Measurements from ENCODE around the gene ANTXR2. TPM values are rescaled to one million over a fixed set of nuclear protein-coding genes. Genes with fewer than 3 reads are reported as not detected.

The ANTXR2 gene
- polyA plus RNA-seq, 3 donors, result 60.8 to 68.5 (median 61.7) TPM

DNA sequence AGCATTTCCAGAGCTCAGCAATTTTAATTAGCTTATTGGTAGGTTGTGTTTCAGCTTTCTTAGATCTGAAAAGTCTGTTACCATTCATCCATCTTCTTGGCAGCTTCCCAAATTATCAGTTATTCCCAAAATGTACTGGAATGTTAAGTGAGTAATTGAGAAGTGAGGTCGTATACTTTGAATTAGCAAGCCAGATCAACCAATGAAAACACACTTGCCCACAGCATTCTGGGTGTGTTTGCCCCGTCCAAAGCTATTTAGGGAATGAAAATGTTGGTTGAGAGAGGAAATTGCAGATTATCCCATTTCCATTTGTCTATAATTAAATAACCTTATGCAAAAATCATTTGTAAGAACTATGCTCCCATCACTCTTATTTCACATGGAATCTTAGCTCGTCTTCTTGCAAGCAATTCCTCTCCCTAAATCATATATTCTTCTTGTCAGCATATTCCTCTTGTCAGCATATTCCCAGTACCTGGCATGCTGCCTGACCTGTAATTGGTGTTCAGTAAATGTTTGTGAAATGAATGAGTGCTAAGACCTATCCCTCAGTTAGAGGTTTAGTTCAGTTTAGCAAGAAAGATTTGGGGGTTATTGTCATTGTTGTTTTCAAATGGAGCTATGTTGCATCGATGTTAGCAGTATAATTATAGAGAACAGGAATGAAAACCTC, 23.3 kb upstream of the ANTXR2 start:
- DNase-seq, result no peak

DNA sequence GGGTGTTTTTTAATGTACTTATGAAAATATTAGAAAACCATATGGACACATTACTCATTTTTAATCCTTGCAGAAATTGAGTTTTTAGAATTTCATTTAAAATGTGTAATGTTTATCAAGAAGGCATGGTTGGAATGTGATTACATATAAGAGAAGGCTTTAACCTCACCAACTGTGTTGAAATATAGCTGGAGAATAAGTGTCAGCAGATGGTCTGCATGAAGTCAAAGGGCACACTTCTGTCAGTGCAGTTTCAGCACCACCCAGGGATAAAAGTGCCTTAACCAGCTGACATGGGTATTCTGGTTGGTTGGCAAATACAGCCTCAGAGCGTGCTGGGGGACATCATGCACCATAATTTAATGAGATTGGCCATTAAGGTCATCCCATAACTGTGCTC, 21.2 kb upstream of the ANTXR2 start:
- no peak for DNase-seq

DNA sequence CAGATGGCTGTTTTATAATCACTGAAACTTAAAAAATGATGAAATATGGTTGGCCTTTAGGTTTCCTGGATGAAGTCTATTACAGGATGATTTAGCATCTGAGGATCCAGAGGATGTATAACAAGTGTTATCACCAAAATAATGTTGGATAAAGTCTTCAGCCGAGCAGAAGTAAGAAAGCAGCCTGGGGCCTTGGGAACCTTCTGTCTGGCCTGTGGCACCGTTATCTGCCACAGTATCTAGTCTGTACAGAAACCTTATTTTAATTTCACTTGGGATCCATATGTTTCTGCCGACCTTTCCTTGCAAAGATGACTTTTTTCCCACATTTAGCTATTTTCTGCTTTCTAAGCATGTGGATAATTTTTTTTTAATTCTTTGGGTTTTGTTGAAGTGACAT, 20.5 kb upstream of the ANTXR2 start:
- no peak for DNase-seq

DNA sequence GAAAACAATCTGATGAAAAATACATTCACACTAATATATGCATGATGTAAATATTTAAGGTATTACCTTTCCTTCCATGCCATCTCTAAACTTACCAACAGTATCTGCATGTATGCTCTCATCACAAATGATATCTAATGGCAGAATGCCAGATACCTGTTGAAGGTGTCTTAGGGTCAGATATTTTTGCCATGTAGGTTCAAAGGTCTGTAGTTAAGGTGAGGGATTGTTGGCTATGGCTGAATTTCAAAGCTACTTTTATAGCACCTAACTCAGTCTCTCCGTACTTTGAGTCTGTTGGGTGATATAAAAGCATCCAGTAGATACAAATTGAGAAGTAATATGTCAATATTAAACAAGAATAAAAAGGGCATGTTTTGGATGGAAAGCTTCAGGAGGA, 19.8 kb upstream of the ANTXR2 start:
- no peak for DNase-seq

DNA sequence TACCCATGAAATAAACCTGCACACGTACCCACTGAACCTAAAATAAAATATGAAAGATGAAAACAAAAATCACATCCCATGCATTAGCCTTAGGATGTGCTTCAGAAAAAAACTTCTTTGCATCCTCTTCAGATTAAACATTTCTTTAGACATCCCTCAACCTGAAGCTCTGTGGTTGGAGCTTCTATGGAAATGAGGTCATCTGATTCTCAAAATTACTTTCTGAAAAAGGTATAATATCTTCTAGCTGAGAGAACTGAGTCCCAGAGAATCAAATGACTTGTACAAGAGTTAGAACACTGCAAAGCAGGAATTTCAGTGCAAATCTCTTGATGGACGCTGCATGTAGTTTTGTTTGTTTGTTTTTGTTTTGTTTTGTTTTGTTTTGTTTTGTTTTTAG, 19.1 kb upstream of the ANTXR2 start:
- DNase-seq, result no peak

DNA sequence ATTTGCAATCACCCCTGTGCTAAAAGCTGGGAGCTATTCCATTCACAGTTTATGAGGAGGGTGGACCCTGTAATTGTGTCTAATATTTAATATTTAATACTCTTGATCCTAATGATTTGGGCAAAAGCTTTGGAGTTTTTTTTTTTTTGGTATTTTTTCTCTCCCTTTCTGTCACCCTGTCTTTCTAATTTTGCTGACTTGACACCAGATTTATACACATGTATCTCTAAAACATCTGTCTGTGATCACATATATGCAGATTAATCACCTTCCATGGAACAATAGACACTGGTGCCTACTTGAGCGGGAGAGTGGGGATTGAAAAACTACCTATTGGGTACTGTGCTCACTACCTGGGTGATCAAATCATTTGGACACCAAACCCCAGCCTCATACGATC, 18.7 kb upstream of the ANTXR2 start:
- no peak for DNase-seq

DNA sequence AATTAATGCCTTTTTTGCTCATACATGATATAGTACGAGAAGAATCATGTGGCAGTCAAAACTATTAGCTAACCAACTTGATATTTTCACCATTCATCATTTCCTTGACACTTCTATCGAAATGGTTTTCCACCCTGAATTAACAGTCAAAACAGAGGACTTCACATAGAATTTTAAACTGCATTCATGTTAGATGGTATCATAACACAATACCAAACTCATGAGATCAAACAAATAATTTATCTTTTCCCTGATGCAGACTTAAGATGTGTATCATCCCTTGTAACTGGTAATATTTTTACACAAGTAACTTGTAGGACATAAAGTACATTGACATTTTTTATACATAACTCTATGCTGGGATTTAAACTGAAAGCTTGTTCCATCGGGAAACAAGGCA, 18.2 kb upstream of the ANTXR2 start:
- no peak for DNase-seq

DNA sequence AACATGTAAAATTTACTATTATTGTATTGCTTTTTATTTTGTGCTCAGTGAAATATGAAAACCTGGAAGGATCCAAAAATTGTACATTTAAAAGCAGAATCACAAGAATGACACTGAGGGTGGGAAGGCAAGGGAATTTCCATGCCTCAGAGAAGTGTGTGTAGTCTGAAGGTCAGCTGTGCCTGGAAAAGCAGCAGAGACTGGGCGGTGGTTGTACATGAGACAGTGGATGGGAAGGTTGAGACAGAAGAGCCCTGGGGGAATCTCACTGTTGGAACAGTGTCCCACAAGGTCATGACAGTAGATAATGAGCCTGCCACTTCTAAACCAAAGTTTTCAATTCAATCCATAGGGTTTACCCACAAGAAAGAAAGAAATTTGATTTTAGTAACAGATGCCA, 17.1 kb upstream of the ANTXR2 start:
- DNase-seq, result no peak

DNA sequence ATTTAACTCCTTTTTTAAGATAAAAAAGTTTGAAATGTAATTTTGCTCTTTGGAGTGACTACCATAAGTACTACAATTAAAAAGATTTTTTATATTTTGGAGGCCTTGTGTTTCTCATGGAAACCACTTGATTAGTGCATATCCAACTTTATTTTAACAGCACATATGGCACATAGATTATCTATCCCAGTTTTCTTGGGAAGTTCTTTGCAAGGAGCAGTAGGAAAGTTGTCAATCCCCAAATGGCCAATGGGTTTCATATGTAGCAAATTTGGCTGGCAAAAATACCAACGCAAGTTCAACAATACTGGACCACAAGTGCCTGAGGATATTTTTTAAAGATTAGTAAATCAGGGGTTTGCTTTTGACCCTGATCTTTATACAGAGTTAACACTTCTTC, 15.4 kb upstream of the ANTXR2 start:
- DNase-seq, result no peak

DNA sequence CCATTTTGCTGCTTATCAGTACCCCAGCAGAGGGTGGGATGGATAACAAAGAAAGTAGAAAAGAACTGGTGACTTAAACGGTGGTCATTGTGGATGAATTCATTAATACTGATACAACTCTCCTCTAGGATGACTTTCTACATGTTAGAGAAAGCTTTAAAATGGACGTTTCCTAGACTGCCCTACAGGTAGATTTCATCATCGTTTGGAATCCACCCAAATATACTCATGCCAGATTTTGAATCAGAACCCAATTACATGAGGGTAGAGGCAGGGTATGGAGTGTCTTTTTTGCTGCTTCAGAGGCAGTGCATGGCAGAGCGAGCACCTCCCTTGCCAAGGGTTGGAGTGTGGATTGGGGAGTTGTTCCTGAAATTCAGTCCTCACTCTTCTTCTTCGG, 13.3 kb upstream of the ANTXR2 start:
- DNase-seq, result no peak

DNA sequence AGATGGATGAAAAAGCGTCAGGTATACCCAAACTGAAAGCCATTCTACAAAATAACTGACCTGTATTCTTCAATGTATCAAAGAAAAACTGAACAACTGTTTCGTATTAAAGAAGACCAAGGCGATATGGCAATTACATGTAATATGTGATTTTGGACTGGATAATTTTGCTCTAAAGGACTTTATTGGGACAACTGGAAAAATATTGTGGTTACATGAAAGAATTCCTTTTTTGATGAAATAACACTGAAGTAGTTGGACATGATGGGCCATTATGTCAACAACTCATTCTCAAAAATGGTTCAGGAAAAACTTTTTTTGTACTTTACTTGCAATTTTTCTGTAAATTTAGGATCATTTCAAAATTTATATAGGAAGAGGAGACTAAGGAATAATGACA, 12.1 kb upstream of the ANTXR2 start:
- DNase-seq, result no peak

DNA sequence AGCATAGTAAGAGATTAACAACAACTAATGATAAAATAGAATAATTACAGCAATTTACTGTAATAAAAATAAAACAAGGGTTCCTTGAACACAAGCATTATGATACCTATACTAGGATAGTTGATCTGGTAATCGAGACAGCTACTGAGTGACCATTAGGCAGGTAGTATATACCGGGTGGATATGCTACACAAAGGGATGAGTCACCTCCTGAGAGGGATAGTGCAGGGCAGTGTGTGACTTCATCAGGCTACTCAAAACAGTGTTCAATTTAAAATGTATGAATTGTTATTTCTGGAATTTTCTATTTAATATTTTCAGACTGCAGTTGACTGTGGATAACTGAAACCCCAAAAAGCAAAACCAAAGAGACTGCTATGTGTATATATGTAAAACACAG, 9.7 kb upstream of the ANTXR2 start:
- no peak for DNase-seq

DNA sequence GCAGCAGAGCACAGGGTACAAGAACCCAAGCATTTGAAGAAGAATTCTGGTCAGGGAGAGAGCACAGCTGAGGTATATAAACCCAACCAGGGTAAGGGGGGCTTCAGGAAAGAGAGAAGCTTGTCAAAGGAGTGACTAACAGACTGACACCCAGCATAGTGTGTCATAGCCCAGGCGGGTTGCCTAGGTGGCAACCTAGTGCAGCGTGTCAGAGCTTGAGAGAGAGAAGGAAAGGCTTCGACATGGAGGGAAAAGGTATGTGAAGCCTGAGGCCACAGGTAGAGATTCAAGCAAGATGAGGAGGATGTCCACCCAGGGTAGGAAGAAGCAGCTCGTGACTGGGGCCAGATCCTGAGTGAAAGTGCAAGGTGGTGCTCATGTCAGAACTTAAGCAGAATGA, 8.5 kb upstream of the ANTXR2 start:
- DNase-seq, result no peak

DNA sequence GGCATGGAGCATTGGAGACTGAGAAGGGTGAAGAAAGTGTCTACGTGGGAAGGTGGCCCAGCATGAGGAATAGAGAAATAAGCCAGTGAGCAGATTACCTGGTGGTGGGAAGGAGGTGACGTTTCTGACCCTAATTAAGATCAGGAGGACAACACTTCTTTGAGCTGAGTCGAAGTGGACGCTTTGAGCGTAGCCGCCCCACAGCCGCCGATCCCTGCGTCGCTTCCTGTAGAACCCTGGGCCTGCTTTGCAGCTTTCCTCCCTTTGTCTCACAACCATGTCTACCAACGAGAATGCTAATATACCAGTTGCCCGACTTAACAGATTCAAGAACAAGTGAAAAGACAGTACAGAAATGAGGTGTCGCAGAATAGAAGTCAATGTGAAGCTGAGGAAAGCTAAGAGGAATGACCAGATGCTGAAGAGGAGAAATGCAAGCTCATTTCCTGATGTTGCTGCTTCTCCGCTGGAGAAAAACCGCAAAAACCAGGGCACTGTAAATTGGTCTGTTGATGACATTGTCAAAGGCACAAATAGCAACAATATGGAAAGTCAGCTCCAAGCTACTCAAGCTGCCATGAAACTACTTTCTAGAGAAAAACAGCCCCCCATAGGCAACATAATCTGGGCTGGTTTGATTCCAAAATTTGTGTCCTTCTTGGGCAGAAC, 6.4 kb upstream of the ANTXR2 start:
- DNase-seq, result no peak

DNA sequence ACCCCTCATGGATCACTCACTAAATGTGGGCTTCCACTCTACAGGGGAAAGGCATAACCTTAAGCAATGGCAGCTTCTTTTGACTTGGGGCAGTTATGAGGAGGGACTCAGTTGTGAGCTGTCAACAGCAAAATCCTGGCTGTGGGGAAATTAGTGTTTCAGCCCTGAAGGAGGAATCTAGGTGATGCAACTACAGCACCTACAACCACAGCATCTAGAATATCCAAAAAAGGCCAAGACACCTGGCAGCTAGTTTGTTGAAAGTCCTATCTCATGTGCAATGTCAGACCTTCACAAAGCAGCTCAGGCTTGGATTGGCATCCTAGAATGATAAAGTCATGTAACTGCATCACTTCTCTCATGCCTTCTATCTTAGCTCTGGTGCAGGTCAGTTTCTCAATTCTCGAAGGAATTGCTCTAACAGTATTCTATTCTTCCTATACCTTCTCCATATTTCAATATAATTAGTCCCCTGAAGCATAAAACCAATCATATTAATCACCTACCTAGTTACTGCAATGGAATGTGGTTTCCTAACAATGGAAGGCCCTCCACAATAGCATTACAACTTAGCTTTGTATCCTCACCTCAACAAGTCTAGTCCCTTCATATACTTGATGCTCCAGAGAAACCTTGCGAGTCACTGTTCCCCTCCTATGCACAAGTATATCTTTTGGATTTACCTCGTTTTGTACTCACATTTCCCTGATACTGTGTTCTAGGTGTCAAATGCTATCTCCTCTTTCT, 5.5 kb upstream of the ANTXR2 start:
- DNase-seq, result no peak

DNA sequence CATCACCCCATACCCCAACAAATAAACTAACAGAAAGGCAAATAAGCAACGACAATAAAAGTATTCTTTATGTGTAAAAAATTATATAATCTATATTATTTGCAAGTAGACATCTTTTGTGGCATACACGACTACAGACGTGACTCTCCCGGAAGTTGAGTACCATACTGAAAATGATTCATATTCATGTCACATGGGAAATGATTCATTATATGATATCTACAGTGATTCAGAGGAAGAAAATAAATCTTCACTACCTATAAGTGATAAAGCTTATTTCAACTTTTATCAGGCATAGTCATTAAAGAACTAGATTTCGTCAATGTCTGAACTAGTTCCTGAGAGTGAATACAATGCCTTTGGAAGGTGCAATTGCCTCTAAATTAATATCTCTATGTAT, 4.6 kb upstream of the ANTXR2 start:
- DNase-seq, result no peak

DNA sequence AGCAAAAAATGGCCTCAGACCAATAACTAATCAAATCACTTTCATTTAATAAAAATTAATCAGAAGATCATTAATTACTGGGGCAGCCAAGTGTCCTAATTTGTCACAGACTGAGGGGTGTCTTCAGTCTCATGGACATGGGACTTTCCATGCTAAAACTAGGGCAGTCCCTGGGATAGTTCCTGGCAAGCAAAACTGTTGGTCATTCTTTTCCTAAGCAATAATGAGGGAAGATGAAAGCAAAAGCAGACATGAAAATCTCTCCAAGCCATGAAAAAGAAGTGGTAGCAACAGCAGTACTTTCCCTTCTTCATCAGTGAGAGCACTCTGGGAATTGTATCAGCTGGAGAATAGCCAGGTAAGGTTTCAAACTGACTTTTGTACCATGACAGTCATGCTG, 3.7 kb upstream of the ANTXR2 start:
- no peak for DNase-seq

DNA sequence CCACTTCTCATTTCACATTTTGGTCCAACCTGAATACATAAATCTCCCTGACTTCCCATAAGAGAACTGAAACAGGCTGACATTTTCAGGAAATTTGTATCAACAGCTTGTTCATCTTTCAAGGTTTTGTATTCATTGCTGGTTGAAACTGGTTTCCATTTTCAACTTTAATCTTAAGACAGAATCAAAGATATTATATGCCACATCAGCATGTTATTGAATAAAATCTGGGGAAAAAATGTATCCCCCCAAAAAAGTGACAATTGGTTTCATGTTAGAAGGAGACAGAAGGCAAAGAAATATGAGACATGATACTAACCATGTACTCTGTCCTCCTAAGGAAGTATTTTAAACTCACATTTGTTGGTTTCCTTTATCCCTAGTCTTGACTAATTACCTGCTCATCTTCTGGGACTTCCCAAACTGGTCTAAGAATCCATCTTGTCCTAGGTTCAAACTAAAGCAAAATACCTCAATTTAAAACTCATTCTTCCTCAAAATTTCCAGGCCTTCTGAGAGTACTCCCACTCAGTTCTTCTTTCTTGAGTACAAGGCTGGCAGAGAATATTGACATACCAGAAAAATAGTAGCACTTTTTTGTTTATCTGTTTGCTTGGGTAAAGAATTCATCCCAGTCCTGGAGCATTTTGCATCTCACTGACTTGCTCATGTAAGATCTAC, 3.1 kb upstream of the ANTXR2 start:
- DNase-seq, result no peak

DNA sequence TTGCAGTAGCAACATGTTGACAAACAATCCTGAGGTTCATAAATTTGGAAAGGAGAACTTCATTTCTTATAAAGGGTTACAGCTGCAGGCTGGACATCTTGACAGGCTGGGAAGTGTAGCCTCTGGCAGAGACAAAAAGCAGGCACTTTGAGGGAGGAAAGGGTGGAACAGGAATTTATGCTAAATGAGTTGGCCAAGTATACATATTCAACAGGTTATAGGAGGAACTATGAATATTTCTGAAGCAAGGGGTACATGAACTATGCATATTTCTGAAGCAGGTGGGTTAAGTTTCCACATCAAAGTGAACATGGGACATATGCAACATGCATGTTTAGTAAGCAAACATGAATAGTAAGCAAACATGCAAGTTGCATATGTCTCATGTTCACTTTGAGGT, 1.6 kb upstream of the ANTXR2 start:
- DNase-seq, result no peak

DNA sequence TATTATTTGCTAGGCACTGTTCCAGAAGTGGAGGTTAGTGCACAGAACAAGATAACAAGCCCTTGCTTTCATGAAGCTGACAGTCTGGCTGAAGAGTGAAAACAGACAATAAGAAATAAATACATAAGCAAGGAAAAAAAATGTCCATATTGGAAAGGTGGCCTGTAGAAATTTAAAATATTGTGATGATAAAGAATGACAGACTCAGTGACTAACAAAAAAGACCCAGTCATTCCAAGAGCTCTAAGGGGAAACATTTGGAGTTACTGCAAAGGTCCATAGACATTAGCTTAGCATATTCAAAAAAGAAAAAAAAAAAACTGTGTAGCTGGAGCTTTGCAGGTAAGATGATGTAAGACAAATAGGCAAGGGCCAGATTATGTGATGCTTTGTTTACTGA, 1.0 kb upstream of the ANTXR2 start:
- DNase-seq, result no peak

DNA sequence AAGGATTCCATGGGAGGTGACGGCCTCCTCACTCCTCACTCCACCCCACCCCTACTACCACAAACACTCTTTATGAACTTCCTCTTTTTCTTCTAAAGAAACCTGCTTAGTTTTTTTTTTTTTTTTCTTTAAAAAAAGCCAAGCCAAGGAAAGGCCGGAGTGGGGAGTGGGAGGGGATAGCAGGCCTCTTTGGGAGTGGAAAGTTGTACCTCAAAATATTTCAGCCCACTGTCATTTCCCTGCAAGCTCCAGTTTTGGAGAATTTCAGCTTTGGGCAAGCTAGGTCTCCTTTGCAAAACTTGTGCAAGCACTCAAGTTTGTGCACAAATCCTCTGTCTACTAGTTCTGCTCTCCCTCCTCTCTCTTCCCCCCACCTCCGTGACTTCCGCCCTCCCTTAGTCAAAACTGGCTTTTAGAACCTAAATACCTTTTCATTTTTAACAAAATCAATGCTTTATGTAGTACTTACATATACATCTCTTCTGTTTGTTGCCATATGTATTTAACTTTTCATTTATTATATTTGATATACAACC, 512 bp upstream of the ANTXR2 start:
- DNase-seq, result no peak

DNA sequence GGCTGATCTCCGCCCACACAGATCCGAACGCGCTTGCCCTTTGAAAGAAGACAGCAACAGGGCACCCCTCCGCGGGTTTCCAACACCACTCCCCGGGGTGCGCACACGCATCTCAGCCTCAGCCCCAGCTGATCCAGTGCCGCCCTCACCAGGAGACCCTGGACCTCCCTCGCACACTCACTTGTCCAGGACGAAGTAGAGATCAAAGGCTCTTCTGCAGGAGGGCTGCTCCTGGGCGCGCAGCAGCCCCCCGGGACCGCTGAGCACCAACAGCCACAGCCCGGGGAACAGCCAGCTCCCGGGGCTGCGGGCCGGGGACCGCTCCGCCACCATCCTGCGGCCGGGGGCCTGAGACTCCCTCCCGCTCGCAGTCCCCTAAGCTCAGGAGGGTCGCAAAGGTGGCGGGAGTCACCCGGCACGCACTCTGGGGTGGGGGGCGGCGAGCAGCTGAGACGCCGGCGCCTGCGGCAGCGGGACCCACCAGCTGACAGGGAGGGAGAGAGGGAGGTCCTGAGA, 743 bp downstream of the ANTXR2 start:
- DNase-seq, result peak; percentile 42

All from renal pelvis (tissue), 4 donors.